Urinary bladder (tissue), 4 donors: ENCODE results near the gene ISM2. TPM values are rescaled to one million over a fixed set of nuclear protein-coding genes. Genes with fewer than 3 reads are reported as not detected.

Experiments
- DNase-seq: peaks from one replicate; pipeline ENCODE4 v3.0.0-alpha.2; 2015; ENCODE audit errors: extremely low spot score
- H3K27ac ChIP-seq: one replicate; pipeline ENCODE4 v1.5.1; 2013; ENCODE audit warnings: low read depth, mild to moderate bottlenecking, moderate library complexity
- H3K36me3 ChIP-seq: one replicate; pipeline ENCODE4 v1.6.1; 2013; ENCODE audit warnings: mild to moderate bottlenecking, moderate library complexity; ENCODE audit not compliant: insufficient read depth
- H3K4me1 ChIP-seq: one replicate; pipeline ENCODE4 v1.6.1; 2013; ENCODE audit warnings: mild to moderate bottlenecking, moderate library complexity; ENCODE audit not compliant: insufficient read depth
- H3K4me3 ChIP-seq: one replicate; pipeline ENCODE4 v1.5.1; 2013; ENCODE audit warnings: low read depth, low read length
- WGBS: extraction: QIAGEN DNeasy Blood & Tissue Kit; methylation state at CpG from one replicate; pipeline ENCODE4 v1.1.7; 2013; 5-methylcytosine and 5-hydroxymethylcytosine counted together
- polyA plus RNA-seq: library from polyadenylated mRNA; stranded (reverse); fragments of 200-250 nt; gene quantifications from one replicate; pipeline ENCODE4 v1.2.3, GENCODE V29; 2013
- total RNA-seq: library from RNA; depleted of rRNA; stranded (reverse); fragments of >200 nt; gene quantifications from one replicate; pipeline ENCODE4 v1.2.3, GENCODE V29; 2014
- donor health status: healthy with polysubstance abuse.
- donor health status: healthy.

ISM2 gene
- total and polyA plus RNA-seq, 2 donors: 0.51 TPM; not detected in 1

DNA sequence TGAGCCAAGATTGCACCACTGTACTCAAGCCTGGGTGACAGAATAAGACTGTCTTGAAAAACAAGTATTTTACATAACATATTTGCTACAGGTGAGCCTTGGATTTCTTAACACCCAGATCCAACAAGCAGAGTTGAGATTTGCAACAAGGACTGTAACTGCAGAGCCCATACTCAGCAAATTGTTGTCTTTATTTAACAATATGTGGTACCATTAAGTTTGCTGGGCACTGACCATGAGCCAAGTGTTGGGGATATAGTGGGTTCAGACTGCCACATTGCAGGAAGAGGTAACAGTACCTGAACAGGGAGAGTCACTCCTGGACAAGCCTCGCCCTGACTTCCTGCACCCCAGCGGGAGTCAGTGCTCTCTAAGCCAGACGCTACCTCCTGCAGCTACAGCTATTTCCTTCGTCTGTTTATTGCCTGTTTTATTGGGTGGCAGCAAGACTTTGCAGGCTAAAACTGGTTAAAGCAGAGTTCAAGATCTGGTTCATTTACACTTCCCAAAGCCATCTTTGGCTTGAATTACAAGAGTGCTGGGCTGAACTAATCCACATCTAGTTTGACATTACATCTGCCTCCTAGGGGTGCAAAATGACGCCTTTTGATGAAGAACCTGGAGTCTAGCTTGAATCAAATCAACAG, 28.3 kb downstream of the ISM2 start:
- H3K4me1 ChIP-seq: no peaks in the 10 kb centered on the region
- no peak overlapping the region for H3K27ac ChIP-seq
- DNase-seq: peak; percentile 26
- peaks cover 7% of the 10 kb centered on the region for H3K36me3 ChIP-seq
- WGBS: 32% methylated on average over 5 of the region's 5 CpGs
- H3K4me3 ChIP-seq: no peak overlapping the region

DNA sequence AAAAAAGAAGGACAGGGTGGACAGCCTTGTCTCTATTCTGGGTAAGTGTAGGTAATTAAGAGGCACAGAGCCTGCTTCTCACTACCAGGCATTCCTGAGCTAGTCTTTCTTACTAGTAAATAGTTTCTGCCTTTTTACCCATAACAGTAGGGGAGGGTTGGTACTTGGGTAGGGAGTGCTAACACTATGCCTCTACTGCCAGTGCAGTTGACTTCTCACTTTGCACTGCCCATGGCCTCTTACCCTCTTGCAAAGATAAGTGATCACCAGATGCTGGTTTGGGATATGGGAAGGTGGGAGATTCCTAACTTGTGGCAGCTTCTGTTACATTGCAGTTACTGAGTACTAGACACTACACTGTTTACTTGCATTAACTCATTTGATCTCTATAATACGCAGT, 29.1 kb downstream of the ISM2 start:
- WGBS: 71% methylated on average over 1 of the region's 1 CpG
- H3K4me3 ChIP-seq: no peak overlapping the region
- no peaks in the 10 kb centered on the region for H3K4me1 ChIP-seq
- peaks cover 11% of the 10 kb centered on the region for H3K36me3 ChIP-seq
- H3K27ac ChIP-seq: no peak overlapping the region
- no peak for DNase-seq

GRCh38 chr14:77469067-77469505, 29.5 kb downstream of the ISM2 start:
- Histone ChIP-seq H3K27ac (no peak overlapping the region), H3K4me1 (no peaks in the 10 kb centered on the region), H3K4me3 (no peak overlapping the region), H3K36me3 (peaks cover 11% of the 10 kb centered on the region)
- no peak for DNase-seq
- 84% methylated on average over 14 of the region's 14 CpGs for WGBS

DNA sequence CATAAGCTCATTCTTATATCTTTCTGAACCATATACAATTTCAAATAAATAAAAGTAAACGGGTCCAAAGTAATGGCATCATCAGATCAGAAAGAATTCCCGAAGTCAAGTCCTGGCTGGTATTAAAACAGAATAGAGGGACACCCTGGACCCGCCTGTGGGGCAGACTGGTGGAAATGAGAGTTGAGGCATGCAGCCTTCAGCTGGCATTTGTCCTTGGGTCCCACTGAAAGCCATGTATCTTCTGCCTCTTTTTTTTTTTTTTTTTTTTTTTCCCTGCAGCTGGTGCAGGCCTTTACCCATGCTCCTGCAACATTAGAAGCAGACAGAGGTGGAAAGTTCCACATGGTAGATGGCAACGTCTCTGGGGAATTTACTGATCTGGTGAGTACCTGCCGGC, 30.8 kb downstream of the ISM2 start:
- no peak overlapping the region for H3K4me3 ChIP-seq
- 85% methylated on average over 5 of the region's 5 CpGs for WGBS

DNA sequence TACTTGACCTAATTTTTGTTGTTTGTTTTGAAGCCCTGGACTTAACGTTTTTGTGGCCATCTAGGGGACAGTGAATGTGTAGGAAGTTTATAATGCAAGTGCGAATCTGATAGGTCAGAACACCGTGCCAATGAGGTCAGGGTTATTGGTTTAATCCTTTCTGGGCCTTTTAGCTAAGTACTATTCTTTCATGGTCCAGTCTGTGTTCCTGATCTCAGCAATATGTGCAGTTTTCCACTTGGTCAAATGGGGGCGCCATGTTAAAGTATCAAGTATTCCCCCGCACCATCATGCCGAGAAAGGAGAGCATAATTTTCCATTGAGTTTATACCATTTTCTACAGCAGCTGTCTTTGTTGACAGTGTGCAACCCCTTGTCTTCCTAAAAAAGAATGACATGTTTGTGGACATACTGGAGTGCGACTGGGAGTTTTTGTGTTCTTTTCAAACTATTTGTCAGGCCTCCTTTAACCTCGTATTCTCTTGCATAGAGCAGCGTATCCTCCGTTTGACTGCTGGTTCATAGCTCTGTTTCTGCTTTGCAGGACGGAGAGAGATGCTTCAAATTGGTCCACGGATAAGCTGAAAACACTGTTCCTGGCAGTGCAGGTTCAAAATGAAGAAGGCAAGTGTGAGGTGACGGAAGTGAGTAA, 39.4 kb downstream of the ISM2 start:
- peak; percentile 28 for DNase-seq
- H3K4me1 ChIP-seq: no peaks in the 10 kb centered on the region
- no peak overlapping the region for H3K27ac ChIP-seq
- WGBS: 32% methylated on average over 13 of the region's 13 CpGs
- peak overlapping the region; percentile 93 for H3K4me3 ChIP-seq
- H3K36me3 ChIP-seq: peaks cover 7% of the 10 kb centered on the region

More for the DNA sequence above, 30.8 kb downstream of the ISM2 start:
- Histone ChIP-seq H3K4me1 (no peaks in the 10 kb centered on the region), H3K36me3 (peaks cover 15% of the 10 kb centered on the region), H3K27ac (no peak overlapping the region)
- DNase-seq: no peak

DNA sequence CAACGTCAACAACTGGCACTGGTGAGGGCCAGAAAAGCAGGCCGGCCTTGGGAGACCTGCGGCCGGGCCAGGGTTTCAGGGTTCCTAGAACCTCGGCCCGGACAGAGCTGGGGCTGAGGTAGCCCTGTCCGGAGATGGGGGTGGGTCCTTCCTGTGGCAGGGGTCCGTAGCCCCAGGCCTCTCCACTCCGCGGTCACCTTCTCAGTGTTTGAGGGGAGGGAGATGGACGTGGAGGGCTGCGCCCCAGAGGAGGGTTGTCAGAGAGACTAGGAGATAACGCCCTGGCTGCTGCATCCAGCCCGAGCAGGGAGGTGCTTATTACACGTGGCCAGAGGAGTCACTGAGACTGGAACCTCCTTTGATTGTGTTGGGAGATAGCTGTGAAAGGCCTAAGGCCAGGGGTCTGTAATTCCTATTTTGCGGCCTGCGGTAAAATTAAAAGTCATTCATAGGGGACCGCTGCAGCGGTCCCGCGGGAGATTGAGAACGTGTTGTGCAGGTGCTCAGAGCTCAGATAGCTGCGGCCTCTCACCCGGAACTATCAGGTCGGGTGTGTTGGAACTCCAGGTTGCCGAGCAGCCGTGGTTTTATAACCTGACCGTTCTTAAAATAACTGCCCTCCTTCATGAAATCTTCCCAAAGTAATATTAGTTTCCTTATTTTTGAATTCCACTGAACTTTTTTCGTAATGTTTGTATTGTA, 40.2 kb downstream of the ISM2 start:
- Histone ChIP-seq H3K4me3 (peak overlapping the region; percentile 93), H3K4me1 (no peaks in the 10 kb centered on the region), H3K27ac (peak overlapping the region; percentile 71), H3K36me3 (peaks cover 3% of the 10 kb centered on the region)
- under 1% methylated on average over 29 of the region's 29 CpGs for WGBS
- DNase-seq: no peak

- peak; percentile 98 for DNase-seq
- peak within 1 kb of the TSS; percentile 84 for H3K27ac ChIP-seq
- WGBS: under 1% methylated on average over 50 of the region's 50 CpGs
- H3K4me1 ChIP-seq: no peaks in the 10 kb centered on the region
- H3K4me3 ChIP-seq: peak within 1 kb of the TSS; percentile 93
- H3K36me3 ChIP-seq: peaks cover 2% of the 10 kb centered on the region
These were observed 40.9 kb downstream of the ISM2 start, which contains the start of the genes AHSA1 and VIPAS39 for GRCh38 chr14:77457522-77458248. AHSA1 (plus strand) TSS chr14:77458093; CDS start chr14:77458190, 97 bp downstream. VIPAS39 (minus strand) TSS chr14:77457601; CDS start chr14:77454102, 3,499 bp downstream.

GRCh38 chr14:77457115-77457521, 41.5 kb downstream of the ISM2 start:
- peak overlapping the region; percentile 93 for H3K4me3 ChIP-seq
- no peaks in the 10 kb centered on the region for H3K4me1 ChIP-seq
- under 1% methylated on average over 18 of the region's 18 CpGs for WGBS
- H3K36me3 ChIP-seq: no peaks in the 10 kb centered on the region
- H3K27ac ChIP-seq: peak overlapping the region; percentile 84
- no peak for DNase-seq

GRCh38 chr14:77455966-77456640, 42.5 kb downstream of the ISM2 start:
- no peak overlapping the region for H3K4me3 ChIP-seq
- no peak for DNase-seq
- 75% methylated on average over 2 of the region's 2 CpGs for WGBS
- peaks cover 2% of the 10 kb centered on the region for H3K36me3 ChIP-seq
- no peaks in the 10 kb centered on the region for H3K4me1 ChIP-seq
- H3K27ac ChIP-seq: no peak overlapping the region

GRCh38 chr14:77442196-77442595, 56.4 kb downstream of the ISM2 start:
- WGBS: 92% methylated on average over 2 of the region's 2 CpGs
- no peak overlapping the region for H3K27ac ChIP-seq
- no peak for DNase-seq
- no peak overlapping the region for H3K4me3 ChIP-seq
- no peaks in the 10 kb centered on the region for H3K36me3 ChIP-seq
- no peaks in the 10 kb centered on the region for H3K4me1 ChIP-seq

DNA sequence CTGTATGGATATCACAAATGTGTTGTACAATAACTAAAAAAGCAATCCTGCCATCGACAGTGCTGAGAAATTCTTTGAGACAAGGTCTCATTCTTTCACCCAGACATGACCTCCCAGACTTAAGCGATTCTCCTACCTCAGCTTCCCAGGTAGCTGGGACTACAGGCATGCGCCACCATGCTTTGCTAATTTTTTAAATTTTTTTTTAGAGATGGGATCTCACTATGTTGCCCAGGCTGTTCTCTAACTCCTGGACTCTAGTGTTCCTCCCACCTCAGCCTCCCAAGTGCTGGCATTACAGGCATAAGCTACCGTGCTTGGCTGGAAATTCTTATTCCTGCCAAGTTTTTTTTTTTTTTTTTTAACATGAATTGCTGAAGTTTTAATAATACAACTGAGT, 58.8 kb downstream of the ISM2 start:
- no peaks in the 10 kb centered on the region for H3K4me1 ChIP-seq
- H3K27ac ChIP-seq: no peak overlapping the region
- no peak for DNase-seq
- 91% methylated on average over 4 of the region's 4 CpGs for WGBS
- no peak overlapping the region for H3K4me3 ChIP-seq
- peaks cover 2% of the 10 kb centered on the region for H3K36me3 ChIP-seq

GRCh38 chr14:77438596-77438995, 60.0 kb downstream of the ISM2 start:
- peaks cover 3% of the 10 kb centered on the region for H3K36me3 ChIP-seq
- no peaks in the 10 kb centered on the region for H3K4me1 ChIP-seq
- no peak for DNase-seq
- no peak overlapping the region for H3K27ac ChIP-seq
- 94% methylated on average over 1 of the region's 1 CpG for WGBS
- H3K4me3 ChIP-seq: no peak overlapping the region

- no peak overlapping the region for H3K4me3 ChIP-seq
- no peak for DNase-seq
- peaks cover 3% of the 10 kb centered on the region for H3K36me3 ChIP-seq
- WGBS: 98% methylated on average over 3 of the region's 3 CpGs
- H3K27ac ChIP-seq: no peak overlapping the region
- no peaks in the 10 kb centered on the region for H3K4me1 ChIP-seq
These were observed 62.6 kb downstream of the ISM2 start for GRCh38 chr14:77436042-77436441.
